ENCODE results near the gene ZNF219. TPM values are rescaled to one million over a fixed set of nuclear protein-coding genes. Genes with fewer than 3 reads are reported as not detected.

ZNF219 gene
- total RNA-seq, 1 donor from 2014 or later = 25.2 TPM

DNA sequence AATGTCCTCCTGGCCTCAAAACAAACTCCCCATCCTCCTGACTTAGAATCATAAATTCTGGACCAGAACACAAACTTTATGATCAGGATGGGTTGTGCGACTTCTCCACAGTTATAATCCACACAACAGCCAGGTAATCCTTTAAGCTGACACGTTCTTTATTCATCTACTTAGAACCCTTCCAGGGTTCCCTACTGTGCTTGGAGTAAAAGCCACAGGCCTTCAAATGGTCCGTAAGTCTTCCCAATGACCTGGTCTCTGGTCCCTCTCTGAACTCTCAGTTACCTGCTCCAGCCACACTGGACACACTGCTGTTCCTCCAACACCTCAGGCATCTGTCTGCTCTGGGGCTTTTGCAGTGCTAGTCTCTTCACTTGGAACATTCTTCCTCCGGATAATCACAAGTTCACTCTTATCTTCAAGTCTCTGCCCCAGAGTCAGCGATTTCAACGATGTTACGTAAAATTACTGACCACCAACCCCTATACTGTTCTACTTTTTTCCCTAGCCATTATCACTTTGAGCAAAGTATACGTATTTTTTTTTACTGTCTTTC is 58.0 kb downstream of the ZNF219 start:
- no peak for DNase-seq (ENCODE audit: extremely low spot score, unreplicated experiment)
- Mint-ChIP-seq H3K4me3 (ENCODE audit: unreplicated experiment) (no peak overlapping the region), H3K4me1 (ENCODE audit: unreplicated experiment) (peaks cover 38% of the 10 kb centered on the region)

More for the DNA sequence above, 58.0 kb downstream of the ZNF219 start:
- H3K9me3 Mint-ChIP-seq (ENCODE audit: unreplicated experiment) = no peaks in the 10 kb centered on the region
- no peaks in the 10 kb centered on the region for H3K36me3 Mint-ChIP-seq (ENCODE audit: unreplicated experiment)
- H3K27ac Mint-ChIP-seq (ENCODE audit: unreplicated experiment) = no peak overlapping the region
- H3K27me3 Mint-ChIP-seq (ENCODE audit: unreplicated experiment) = peaks cover 33% of the 10 kb centered on the region
- TF ChIP-seq, protein P1, sequence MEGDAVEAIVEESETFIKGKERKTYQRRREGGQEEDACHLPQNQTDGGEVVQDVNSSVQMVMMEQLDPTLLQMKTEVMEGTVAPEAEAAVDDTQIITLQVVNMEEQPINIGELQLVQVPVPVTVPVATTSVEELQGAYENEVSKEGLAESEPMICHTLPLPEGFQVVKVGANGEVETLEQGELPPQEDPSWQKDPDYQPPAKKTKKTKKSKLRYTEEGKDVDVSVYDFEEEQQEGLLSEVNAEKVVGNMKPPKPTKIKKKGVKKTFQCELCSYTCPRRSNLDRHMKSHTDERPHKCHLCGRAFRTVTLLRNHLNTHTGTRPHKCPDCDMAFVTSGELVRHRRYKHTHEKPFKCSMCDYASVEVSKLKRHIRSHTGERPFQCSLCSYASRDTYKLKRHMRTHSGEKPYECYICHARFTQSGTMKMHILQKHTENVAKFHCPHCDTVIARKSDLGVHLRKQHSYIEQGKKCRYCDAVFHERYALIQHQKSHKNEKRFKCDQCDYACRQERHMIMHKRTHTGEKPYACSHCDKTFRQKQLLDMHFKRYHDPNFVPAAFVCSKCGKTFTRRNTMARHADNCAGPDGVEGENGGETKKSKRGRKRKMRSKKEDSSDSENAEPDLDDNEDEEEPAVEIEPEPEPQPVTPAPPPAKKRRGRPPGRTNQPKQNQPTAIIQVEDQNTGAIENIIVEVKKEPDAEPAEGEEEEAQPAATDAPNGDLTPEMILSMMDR (IDR thresholded peaks at IDR 0.05) = no peak

Other genes with a start within 250 kb of the ZNF219 start
- not detected in 2 replicates for gene RNASE3, start 207.3 kb downstream of the ZNF219 start, total RNA-seq
- gene RNASE2, start 143.2 kb downstream of the ZNF219 start, total RNA-seq = not detected in 2 replicates
- gene METTL17, start 108.7 kb downstream of the ZNF219 start, total RNA-seq = 58.6 and 63.9 TPM in 2 replicates
- gene SLC39A2, start 99.4 kb downstream of the ZNF219 start, total RNA-seq = 0.60 and 1.1 TPM in 2 replicates
- 8.0 and 8.6 TPM in 2 replicates for gene NDRG2, start 73.6 kb downstream of the ZNF219 start, total RNA-seq
- gene TPPP2, start 68.4 kb downstream of the ZNF219 start, total RNA-seq = not detected in 2 replicates
- gene RNASE13, start 63.8 kb downstream of the ZNF219 start, total RNA-seq = not detected in 2 replicates
- gene RNASE7, start 56.3 kb downstream of the ZNF219 start, total RNA-seq = not detected in 2 replicates
- gene RNASE8, start 40.8 kb downstream of the ZNF219 start, total RNA-seq = not detected in 2 replicates
- 126 and 139 TPM in 2 replicates for gene ARHGEF40, start 28.4 kb downstream of the ZNF219 start, total RNA-seq
- gene TMEM253, start 2.4 kb upstream of the ZNF219 start, total RNA-seq = 1.2 TPM in 2 replicates
- gene OR5AU1, start 57.4 kb upstream of the ZNF219 start, total RNA-seq = not detected in 2 replicates
- 424 and 430 TPM in 2 replicates for gene HNRNPC, start 170.8 kb upstream of the ZNF219 start, total RNA-seq
- not detected in 2 replicates for gene RPGRIP1, start 181.4 kb upstream of the ZNF219 start, total RNA-seq